A549 (cell line): ENCODE data around the gene EML1. TPM values are rescaled to one million over a fixed set of nuclear protein-coding genes. Genes with fewer than 3 reads are reported as not detected.

Source experiments
- ATAC-seq, 2 experiments: fragments of 200-7000 bp in 1 of 2; fragments of >200 bp in 1 of 2; cut with Nextera tagmentation in 1 of 2; cut with Tn5 transposase in 1 of 2; 3 replicates each; pipeline versions ENCODE4 v1.8.0 to v1.9.1; 2018 to 2020; ENCODE audit warnings: mild to moderate bottlenecking in 1 of 2, moderate library complexity in 1 of 2
- CTCF ChIA-PET: fragments of 300-600 bp; sonication (Branson Sonifier 250); formaldehyde crosslinking; extraction: SDS; loops from one replicate; lab custom pipeline; 2021; ENCODE audit warnings: antibody characterized with exemption, inconsistent platforms; lab: Yijun Ruan, JAX
- POLR2A ChIA-PET: fragments of 350-600 bp; formaldehyde crosslinking; extraction: SDS; loops from one replicate; lab custom pipeline; 2021; ENCODE audit warnings: antibody characterized with exemption, inconsistent platforms; lab: Yijun Ruan, JAX
- DNase-seq, 2 experiments: peaks; one replicate each; pipeline versions ENCODE4 v3.0.0 to v3.0.0-alpha.2; 2011 to 2016; ENCODE audit warnings: low read depth in 1 of 2, low spot score in 1 of 2
- FAIRE-seq: peaks from 2 replicates; lab custom pipeline; 2011; peaks lifted over from hg19 to GRCh38; lab: Jason Lieb, UNC
- H3K27ac ChIP-seq, 2 experiments: fragments of >200 bp; sonication (Bioruptor Twin); formaldehyde crosslinking; 3 replicates each; pipeline ENCODE4 v1.5.1; 2016 to 2017
- H3K4me1 ChIP-seq: fragments of >200 bp; sonication (Bioruptor Twin); formaldehyde crosslinking; 3 replicates; pipeline ENCODE4 v1.6.1; 2016
- H3K4me2 ChIP-seq: fragments of >200 bp; sonication (Bioruptor Twin); formaldehyde crosslinking; 3 replicates; pipeline ENCODE4 v1.6.1; 2016
- H3K4me3 ChIP-seq: fragments of >200 bp; sonication (Bioruptor Twin); formaldehyde crosslinking; 3 replicates; pipeline ENCODE4 v1.5.1; 2016
- H3K9me3 ChIP-seq: fragments of >200 bp; sonication (Bioruptor Twin); formaldehyde crosslinking; 3 replicates; pipeline ENCODE4 v1.6.1; 2016
- CEBPB ChIP-seq, 2 experiments: fragments of >200 bp in 1 of 2; sonication (Bioruptor Twin) in 1 of 2; formaldehyde crosslinking in 1 of 2; IDR thresholded peaks; 2 replicates each; pipeline ENCODE4 v1.6.1; 2012 to 2016
- EHF ChIP-seq: fragments of 250-450 bp; sonication (Bioruptor Pico); IDR thresholded peaks from 2 replicates; pipeline ENCODE4 v1.5.0; 2020; ENCODE audit warnings: mild to moderate bottlenecking
- EP300 ChIP-seq, 2 experiments: fragments of >200 bp; sonication (Bioruptor Twin); formaldehyde crosslinking; IDR thresholded peaks; 2 replicates in 1 of 2; 3 replicates in 1 of 2; pipeline ENCODE4 v1.6.1; 2016 to 2017
- FOSL2 ChIP-seq, 2 experiments: fragments of 450-650 bp in 1 of 2; fragments of >200 bp in 1 of 2; sonication (Bioruptor Twin) in 1 of 2; formaldehyde crosslinking; IDR thresholded peaks; 2 replicates each; pipeline versions ENCODE4 v1.5.0 to v1.6.1; 2016 to 2020; ENCODE audit warnings: mild to moderate bottlenecking in 1 of 2, moderate library complexity in 1 of 2
- FOXS1 ChIP-seq: fragments of 250-450 bp; sonication (Bioruptor Pico); IDR thresholded peaks from 2 replicates; pipeline ENCODE4 v1.5.0; 2020; ENCODE audit warnings: mild to moderate bottlenecking, moderate library complexity
- GATA3 ChIP-seq: IDR thresholded peaks from 2 replicates; pipeline ENCODE4 v1.6.1; 2012; ENCODE audit warnings: borderline replicate concordance
- HDAC2 ChIP-seq: fragments of 200-600 bp; sonication (generic); IDR thresholded peaks from 2 replicates; pipeline ENCODE4 v1.6.1; 2016
- JUN ChIP-seq, 2 experiments: fragments of >200 bp; sonication (Bioruptor Twin); formaldehyde crosslinking; IDR thresholded peaks; 2 replicates in 1 of 2; 3 replicates in 1 of 2; pipeline ENCODE4 v1.6.1; 2016 to 2017
- JUNB ChIP-seq: fragments of >200 bp; sonication (Bioruptor Twin); formaldehyde crosslinking; IDR thresholded peaks from 2 replicates; pipeline ENCODE4 v1.6.1; 2016
- KDM1A ChIP-seq: fragments of 200-600 bp; sonication (generic); IDR thresholded peaks from 2 replicates; pipeline ENCODE4 v1.6.1; 2016; ENCODE audit warnings: low read depth, mild to moderate bottlenecking
- MAFK ChIP-seq: fragments of 450-650 bp; IDR thresholded peaks from 2 replicates; pipeline ENCODE4 v1.6.1; 2014; ENCODE audit not compliant: partially characterized antibody
- NPAS2 ChIP-seq: fragments of 250-450 bp; sonication (Bioruptor Pico); IDR thresholded peaks from 2 replicates; pipeline ENCODE4 v1.8.0; 2022; ENCODE audit warnings: mild to moderate bottlenecking, moderate library complexity, borderline replicate concordance
- RAD21 ChIP-seq, 2 experiments: fragments of >200 bp in 1 of 2; sonication (Bioruptor Twin) in 1 of 2; formaldehyde crosslinking in 1 of 2; IDR thresholded peaks in 1 of 2; conservative IDR thresholded peaks in 1 of 2; 2 replicates in 1 of 2; 3 replicates in 1 of 2; pipeline ENCODE4 v1.6.1; 2012 to 2018; ENCODE audit warnings: inconsistent platforms in 1 of 2
- SREBF2 ChIP-seq: fragments of 450-650 bp; IDR thresholded peaks from 2 replicates; pipeline ENCODE4 v1.6.1; 2014; ENCODE audit warnings: mild to moderate bottlenecking, moderate library complexity
- ZFP36 ChIP-seq: fragments of 450-650 bp; IDR thresholded peaks from 2 replicates; pipeline ENCODE4 v1.6.1; 2014; ENCODE audit warnings: borderline replicate concordance; ENCODE audit not compliant: partially characterized antibody
- ZNF302 ChIP-seq: fragments of 250-450 bp; sonication (Bioruptor Pico); IDR thresholded peaks from 2 replicates; pipeline ENCODE4 v1.9.0; 2021; ENCODE audit warnings: inconsistent platforms, mild to moderate bottlenecking, moderate library complexity
- WGBS: methylation state at CpG from one replicate; pipeline ENCODE4 v1.1.6; 2017; ENCODE audit errors: missing lambda C conversion rate; 5-methylcytosine and 5-hydroxymethylcytosine counted together
- polyA plus RNA-seq, 4 experiments: library from polyadenylated mRNA; depleted of rRNA in 3 of 4; stranded (reverse); fragments of >200 nt; fragmentation: RNase III in 1 of 4; extraction: RNeasy Plus Mini Kit Qiagen cat#74134 plus additional on column Dnase treatment in 1 of 4; gene quantifications; 2 replicates in 3 of 4; 3 replicates in 1 of 4; pipeline ENCODE4 v1.2.3, GENCODE V29; 2011 to 2017
- TF ChIP-seq, protein P1 (sequence below): fragments of 250-450 bp; sonication (Bioruptor Pico); IDR thresholded peaks from 2 replicates; pipeline ENCODE4 v1.5.0; 2021; ENCODE audit warnings: mild to moderate bottlenecking, moderate library complexity, borderline replicate concordance
- TF ChIP-seq, protein P2 (sequence below): fragments of >200 bp; sonication (Bioruptor Twin); formaldehyde crosslinking; IDR thresholded peaks from 3 replicates; pipeline ENCODE4 v1.5.1; 2016
- TF ChIP-seq, protein P3 (sequence below): fragments of 450-650 bp; IDR thresholded peaks from 2 replicates; pipeline ENCODE4 v1.6.1; 2014; ENCODE audit warnings: antibody characterized with exemption
- TF ChIP-seq, protein P4 (sequence below): IDR thresholded peaks from 2 replicates; pipeline ENCODE4 v1.6.1; 2012

The EML1 gene
- polyA plus RNA-seq, 2 of the 4 experiments (the other 2 are of a cell fraction), result 29.7 to 30.8 TPM

DNA sequence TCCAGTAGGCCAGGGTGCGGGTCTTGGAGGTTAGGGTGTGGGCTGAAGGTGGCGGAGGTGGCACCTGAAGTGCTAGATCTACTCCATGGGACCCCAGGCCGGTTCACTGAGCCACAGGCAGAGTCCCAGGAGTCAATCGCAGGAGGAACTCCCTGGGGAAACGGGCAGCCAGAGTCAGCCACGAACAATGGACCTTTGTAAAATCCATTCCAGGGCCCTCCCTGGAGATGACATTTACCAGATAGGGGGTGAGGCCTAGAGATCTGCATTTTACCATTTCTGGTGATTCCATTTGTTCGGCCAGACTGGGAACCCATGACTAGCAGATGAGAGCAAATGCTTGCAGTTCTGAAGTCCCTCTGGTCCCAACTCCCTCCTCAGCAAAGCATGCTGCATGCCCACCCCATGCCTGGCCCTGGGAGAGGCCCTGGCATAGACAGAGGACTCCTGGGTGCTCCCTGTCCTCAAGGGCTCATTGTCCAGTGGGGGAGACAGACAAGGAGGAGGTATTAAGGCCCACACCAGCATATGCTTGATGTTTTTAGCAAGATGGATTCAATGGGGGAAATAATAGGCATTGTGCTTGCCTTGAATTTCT, 115.5 kb downstream of the EML1 start (continued):
- TF ChIP-seq, protein P1, sequence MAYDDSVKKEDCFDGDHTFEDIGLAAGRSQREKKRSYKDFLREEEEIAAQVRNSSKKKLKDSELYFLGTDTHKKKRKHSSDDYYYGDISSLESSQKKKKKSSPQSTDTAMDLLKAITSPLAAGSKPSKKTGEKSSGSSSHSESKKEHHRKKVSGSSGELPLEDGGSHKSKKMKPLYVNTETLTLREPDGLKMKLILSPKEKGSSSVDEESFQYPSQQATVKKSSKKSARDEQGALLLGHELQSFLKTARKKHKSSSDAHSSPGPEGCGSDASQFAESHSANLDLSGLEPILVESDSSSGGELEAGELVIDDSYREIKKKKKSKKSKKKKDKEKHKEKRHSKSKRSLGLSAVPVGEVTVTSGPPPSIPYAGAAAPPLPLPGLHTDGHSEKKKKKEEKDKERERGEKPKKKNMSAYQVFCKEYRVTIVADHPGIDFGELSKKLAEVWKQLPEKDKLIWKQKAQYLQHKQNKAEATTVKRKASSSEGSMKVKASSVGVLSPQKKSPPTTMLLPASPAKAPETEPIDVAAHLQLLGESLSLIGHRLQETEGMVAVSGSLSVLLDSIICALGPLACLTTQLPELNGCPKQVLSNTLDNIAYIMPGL (CRISPR knock-in tag), result no peak
- TF ChIP-seq GATA3, result no peak
- TF ChIP-seq, protein P2, sequence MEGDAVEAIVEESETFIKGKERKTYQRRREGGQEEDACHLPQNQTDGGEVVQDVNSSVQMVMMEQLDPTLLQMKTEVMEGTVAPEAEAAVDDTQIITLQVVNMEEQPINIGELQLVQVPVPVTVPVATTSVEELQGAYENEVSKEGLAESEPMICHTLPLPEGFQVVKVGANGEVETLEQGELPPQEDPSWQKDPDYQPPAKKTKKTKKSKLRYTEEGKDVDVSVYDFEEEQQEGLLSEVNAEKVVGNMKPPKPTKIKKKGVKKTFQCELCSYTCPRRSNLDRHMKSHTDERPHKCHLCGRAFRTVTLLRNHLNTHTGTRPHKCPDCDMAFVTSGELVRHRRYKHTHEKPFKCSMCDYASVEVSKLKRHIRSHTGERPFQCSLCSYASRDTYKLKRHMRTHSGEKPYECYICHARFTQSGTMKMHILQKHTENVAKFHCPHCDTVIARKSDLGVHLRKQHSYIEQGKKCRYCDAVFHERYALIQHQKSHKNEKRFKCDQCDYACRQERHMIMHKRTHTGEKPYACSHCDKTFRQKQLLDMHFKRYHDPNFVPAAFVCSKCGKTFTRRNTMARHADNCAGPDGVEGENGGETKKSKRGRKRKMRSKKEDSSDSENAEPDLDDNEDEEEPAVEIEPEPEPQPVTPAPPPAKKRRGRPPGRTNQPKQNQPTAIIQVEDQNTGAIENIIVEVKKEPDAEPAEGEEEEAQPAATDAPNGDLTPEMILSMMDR, result no peak
- TF ChIP-seq ZNF302 (CRISPR knock-in tag), result no peak

DNA sequence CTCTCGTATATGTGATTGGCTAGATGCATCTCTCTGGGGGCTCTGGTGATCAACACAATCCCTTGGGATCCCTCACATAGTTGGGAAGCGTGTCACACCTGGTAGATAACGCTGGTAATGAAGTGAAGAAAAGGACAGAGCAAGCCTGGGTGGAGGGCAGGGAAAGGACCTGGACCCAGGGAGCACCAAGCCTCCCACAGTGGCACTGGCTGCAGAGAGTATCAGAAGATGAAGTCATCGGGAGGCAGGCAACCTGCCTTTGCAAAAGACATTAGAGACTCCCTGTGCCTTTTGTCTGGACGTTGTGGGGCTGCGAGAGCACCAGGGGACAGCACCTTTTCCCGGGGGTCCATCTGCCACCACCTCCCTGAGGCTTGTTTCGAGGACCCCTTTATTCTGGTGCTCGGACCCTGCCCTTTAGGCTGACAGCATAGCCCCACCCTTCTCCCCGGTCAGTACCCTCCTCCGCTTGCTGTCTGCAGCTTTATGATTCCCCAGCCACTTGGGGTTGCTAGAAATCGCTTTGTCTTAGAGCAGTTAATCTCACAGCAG, 116.4 kb downstream of the EML1 start:
- CTCF ChIA-PET, result interaction anchor here (1.1 to 3.1 kb wide), 3 partner anchors 10 to 37 kb away, joined by 3 to 19 read pairs (median 5); no protein-coding TSS in a partner anchor

DNA sequence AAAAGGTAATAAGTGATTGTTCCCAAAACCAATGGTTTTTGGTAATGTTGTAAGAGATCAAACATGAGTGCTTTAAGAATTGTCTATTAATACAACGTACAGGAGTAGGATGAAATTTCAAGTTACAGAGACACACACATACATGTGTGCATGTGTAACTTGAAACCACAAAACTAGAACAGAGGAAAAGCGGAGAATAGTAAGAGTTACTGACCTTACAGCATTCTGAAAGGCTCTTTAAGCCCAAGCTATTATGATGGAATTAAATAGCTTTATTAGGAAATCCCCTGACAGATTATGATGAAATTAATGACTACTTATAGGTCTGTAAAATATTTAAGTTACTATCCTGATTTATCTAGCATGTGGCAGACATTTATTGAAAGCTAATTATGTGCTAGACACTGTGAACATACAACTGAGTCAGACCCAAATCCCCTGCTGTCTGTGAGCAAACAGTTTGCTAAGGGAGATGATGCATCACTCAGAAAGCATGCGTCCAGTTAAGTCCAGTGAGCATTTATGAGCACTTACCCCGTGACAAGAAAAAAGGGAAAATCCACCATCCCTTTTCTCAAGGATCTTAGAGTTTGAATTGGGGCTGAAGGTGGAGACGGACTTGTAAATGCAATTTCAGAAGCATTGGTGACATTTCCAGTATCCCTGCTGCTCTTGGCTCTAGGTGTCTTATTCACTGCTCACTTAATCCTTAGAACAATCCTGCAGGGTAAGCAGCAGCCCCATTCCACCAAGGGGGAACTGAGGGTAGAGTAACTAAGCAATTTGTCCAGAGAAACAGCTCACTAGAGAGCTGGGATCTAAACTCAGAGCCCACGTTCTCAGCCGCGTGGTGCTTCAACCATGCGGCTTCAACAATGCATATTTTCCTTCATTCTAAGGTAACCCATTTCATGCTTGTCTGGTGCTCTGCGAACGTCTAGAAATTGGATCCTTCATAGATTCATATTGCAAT, 117.4 kb downstream of the EML1 start:
- CTCF ChIA-PET, result interaction anchor here (0.6 to 3.1 kb wide), 5 partner anchors 11 to 198 kb away, joined by 3 to 19 read pairs (median 4); no protein-coding TSS in a partner anchor
- FAIRE-seq, result peak; percentile 98
- peak; percentile 93 to 96 for ATAC-seq
- TF ChIP-seq NPAS2 (no peak), EP300 (IDR thresholded peaks at IDR 0.05) (0 out of 5 replicates have a peak, but pooled peaks of 1 of the 2 experiments have one; percentile 34), JUNB (peak; percentile 63), ZFP36 (no peak), CEBPB (IDR thresholded peaks at IDR 0.05) (peak in 1 of 2 experiments; percentile 17; a peak in 1 of 4 replicates), KDM1A (no peak), GATA3 (peak; percentile 32; the same call in 1 of the 2 replicates), FOSL2 (IDR thresholded peaks at IDR 0.05) (peak; percentile 54), FOSL2 (CRISPR knock-in tag; IDR thresholded peaks at IDR 0.05) (peak; percentile 80), FOXS1 (CRISPR knock-in tag) (no peak), JUN (IDR thresholded peaks at IDR 0.05) (0 out of 5 replicates have a peak, but pooled peaks of 1 of the 2 experiments have one; percentile 25), HDAC2 (no peak), MAFK (peak; percentile 32)
- TF ChIP-seq, protein P3, sequence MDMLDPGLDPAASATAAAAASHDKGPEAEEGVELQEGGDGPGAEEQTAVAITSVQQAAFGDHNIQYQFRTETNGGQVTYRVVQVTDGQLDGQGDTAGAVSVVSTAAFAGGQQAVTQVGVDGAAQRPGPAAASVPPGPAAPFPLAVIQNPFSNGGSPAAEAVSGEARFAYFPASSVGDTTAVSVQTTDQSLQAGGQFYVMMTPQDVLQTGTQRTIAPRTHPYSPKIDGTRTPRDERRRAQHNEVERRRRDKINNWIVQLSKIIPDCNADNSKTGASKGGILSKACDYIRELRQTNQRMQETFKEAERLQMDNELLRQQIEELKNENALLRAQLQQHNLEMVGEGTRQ, result no peak
- TF ChIP-seq, protein P4, sequence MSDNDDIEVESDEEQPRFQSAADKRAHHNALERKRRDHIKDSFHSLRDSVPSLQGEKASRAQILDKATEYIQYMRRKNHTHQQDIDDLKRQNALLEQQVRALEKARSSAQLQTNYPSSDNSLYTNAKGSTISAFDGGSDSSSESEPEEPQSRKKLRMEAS, result peak; percentile 58; the same call in 1 of the 2 replicates

More for the DNA sequence above, 116.4 kb downstream of the EML1 start:
- Histone ChIP-seq H3K4me2 (peak overlapping the region; percentile 52), H3K9me3 (no peaks in the 10 kb centered on the region), H3K4me1 (peaks cover 34% of the 10 kb centered on the region)
- FAIRE-seq (no peak), ATAC-seq (peak in 1 of 2 experiments; percentile 45; a peak in 3 of 6 replicates)
- WGBS, result 48% methylated on average over 12 of the region's 12 CpGs
- POLR2A ChIA-PET, result no interaction called here
- TF ChIP-seq, protein P1 (CRISPR knock-in tag), result no peak
- no peak for TF ChIP-seq RAD21 (conservative IDR thresholded peaks at IDR 0.05 in 1 of 2, IDR thresholded peaks at IDR 0.05 in 1 of 2)
- TF ChIP-seq EHF (CRISPR knock-in tag), result no peak
- TF ChIP-seq, protein P4, result no peak
- no peak for TF ChIP-seq SREBF2
- TF ChIP-seq, protein P3, result no peak
- TF ChIP-seq EP300 (IDR thresholded peaks at IDR 0.05), result no peak
- TF ChIP-seq, all 56 proteins: peak for 0
- no peak overlapping the region for H3K4me3 ChIP-seq
- H3K27ac ChIP-seq, result peak overlapping the region; percentile 51 to 82
- peak in 1 of 2 experiments; percentile 5 for DNase-seq

More for the DNA sequence above, 117.4 kb downstream of the EML1 start:
- Histone ChIP-seq H3K27ac (peak overlapping the region; percentile 51 to 82), H3K9me3 (no peaks in the 10 kb centered on the region), H3K4me1 (peaks cover 34% of the 10 kb centered on the region), H3K4me2 (peak overlapping the region; percentile 52), H3K4me3 (no peak overlapping the region)
- POLR2A ChIA-PET, result interaction anchor here (1.4 kb wide), 2 partner anchors 61 to 121 kb away, joined by 4 to 5 read pairs; no protein-coding TSS in a partner anchor
- peak; percentile 69 to 79 for DNase-seq
- WGBS, result 44% methylated on average over 11 of the region's 11 CpGs
